ENCODE data around the gene MTMR4.

GRCh38 chr17:58532555-58532951 lies 18.1 kb upstream of the MTMR4 start:
- TF ChIP-seq BHLHE40 (IDR thresholded peaks at IDR 0.05; ENCODE audit: borderline replicate concordance) (no peak), HDGF (IDR thresholded peaks at IDR 0.05; ENCODE audit: borderline replicate concordance) (no peak), FOXA1 (IDR thresholded peaks at IDR 0.05) (no peak), CTBP1 (IDR thresholded peaks at IDR 0.05; ENCODE audit: borderline replicate concordance) (no peak), SP1 (IDR thresholded peaks at IDR 0.05) (no peak), PKNOX1 (IDR thresholded peaks at IDR 0.05) (no peak), SUZ12 (IDR thresholded peaks at IDR 0.05) (no peak), ARNT (IDR thresholded peaks at IDR 0.05) (no peak)

Measured in HEK293T (cell line).